Measurements from ENCODE around the gene PPM1F. TPM values are rescaled to one million over a fixed set of nuclear protein-coding genes. Genes with fewer than 3 reads are reported as not detected.
"Not testable (repeated sequence)": the region's sequence is repeated elsewhere in the genome, so short reads cannot be mapped to it uniquely, and the experiment has no call there.

PPM1F gene
- total RNA-seq, 1 donor from 2014 or later: 23.6 TPM

- TF ChIP-seq CTCF (IDR thresholded peaks at IDR 0.05; ENCODE audit: insufficient read depth, low read length, poor library complexity, severe bottlenecking): no peak
- H3K4me3 ChIP-seq (ENCODE audit: low read depth, low read length): no peak overlapping the region
- no peaks in the 10 kb centered on the region for H3K36me3 ChIP-seq (ENCODE audit: control insufficient read depth, insufficient read depth, low read length)
- H3K27me3 ChIP-seq (ENCODE audit: control insufficient read depth, insufficient read depth, low read length): no peaks in the 10 kb centered on the region
- no peak for DNase-seq (ENCODE audit: low read depth)
These were observed 36.2 kb downstream of the PPM1F start for GRCh38 chr22:21916309-21916918.

GRCh38 chr22:21915624-21916308, 36.9 kb downstream of the PPM1F start:
- no peak for TF ChIP-seq CTCF (IDR thresholded peaks at IDR 0.05; ENCODE audit: insufficient read depth, low read length, poor library complexity, severe bottlenecking)
- Histone ChIP-seq H3K27me3 (ENCODE audit: control insufficient read depth, insufficient read depth, low read length) (no peaks in the 10 kb centered on the region), H3K4me3 (ENCODE audit: low read depth, low read length) (no peak overlapping the region), H3K36me3 (ENCODE audit: control insufficient read depth, insufficient read depth, low read length) (no peaks in the 10 kb centered on the region)
- DNase-seq (ENCODE audit: low read depth): no peak

- H3K36me3 ChIP-seq (ENCODE audit: control insufficient read depth, insufficient read depth, low read length); DNase-seq (ENCODE audit: low read depth); H3K4me3 ChIP-seq (ENCODE audit: low read depth, low read length); H3K27me3 ChIP-seq (ENCODE audit: control insufficient read depth, insufficient read depth, low read length): not testable (repeated sequence)
These were observed 38.5 kb downstream of the PPM1F start for GRCh38 chr22:21914033-21914642.

GRCh38 chr22:21910367-21910766, 42.3 kb downstream of the PPM1F start:
- H3K36me3 ChIP-seq (ENCODE audit: control insufficient read depth, insufficient read depth, low read length); DNase-seq (ENCODE audit: low read depth); H3K27me3 ChIP-seq (ENCODE audit: control insufficient read depth, insufficient read depth, low read length); H3K4me3 ChIP-seq (ENCODE audit: low read depth, low read length): not testable (repeated sequence)

GRCh38 chr22:21909871-21910270, 42.8 kb downstream of the PPM1F start:
- no peaks in the 10 kb centered on the region for H3K36me3 ChIP-seq (ENCODE audit: control insufficient read depth, insufficient read depth, low read length)
- no peak for TF ChIP-seq CTCF (IDR thresholded peaks at IDR 0.05; ENCODE audit: insufficient read depth, low read length, poor library complexity, severe bottlenecking)
- H3K4me3 ChIP-seq (ENCODE audit: low read depth, low read length): no peak overlapping the region
- DNase-seq (ENCODE audit: low read depth): no peak
- no peaks in the 10 kb centered on the region for H3K27me3 ChIP-seq (ENCODE audit: control insufficient read depth, insufficient read depth, low read length)

GRCh38 chr22:21907638-21908522, 44.8 kb downstream of the PPM1F start:
- H3K36me3 ChIP-seq (ENCODE audit: control insufficient read depth, insufficient read depth, low read length): no peaks in the 10 kb centered on the region
- TF ChIP-seq CTCF (IDR thresholded peaks at IDR 0.05; ENCODE audit: insufficient read depth, low read length, poor library complexity, severe bottlenecking): no peak

GRCh38 chr22:21905234-21905633, 47.4 kb downstream of the PPM1F start:
- DNase-seq (ENCODE audit: low read depth); H3K36me3 ChIP-seq (ENCODE audit: control insufficient read depth, insufficient read depth, low read length); H3K4me3 ChIP-seq (ENCODE audit: low read depth, low read length); H3K27me3 ChIP-seq (ENCODE audit: control insufficient read depth, insufficient read depth, low read length): not testable (repeated sequence)

More at GRCh38 chr22:21907638-21908522, 44.8 kb downstream of the PPM1F start:
- Histone ChIP-seq H3K4me3 (ENCODE audit: low read depth, low read length) (no peak overlapping the region), H3K27me3 (ENCODE audit: control insufficient read depth, insufficient read depth, low read length) (no peaks in the 10 kb centered on the region)
- no peak for DNase-seq (ENCODE audit: low read depth)

All from kidney epithelial cell (primary cell).